ENCODE measurements around the gene CYBC1.

- TF ChIP-seq CTCF (IDR thresholded peaks at IDR 0.05) (no peak), POLR2AphosphoS5 (IDR thresholded peaks at IDR 0.05) (no peak), POLR2A (IDR thresholded peaks at IDR 0.05) (no peak)
Observed at GRCh38 chr17:82439194-82439828, 11.2 kb downstream of the CYBC1 start.
